IMR-90 (cell line): ENCODE results near the gene PARD3. TPM values are rescaled to one million over a fixed set of nuclear protein-coding genes. Genes with fewer than 3 reads are reported as not detected.

ENCODE experiments used
- ATAC-seq: fragments of 200-7000 bp; cut with Tn5 transposase; 2 replicates; pipeline ENCODE4 v1.9.1; 2020; ENCODE audit warnings: low read depth, mild to moderate bottlenecking, moderate library complexity
- BruUV-seq: library from RNA; stranded (reverse); fragments of 400-500 nt; replicated peaks from 2 replicates; lab custom pipeline; 2021; lab: Mats Ljungman, UMichigan
- CTCF ChIA-PET: fragments of 300-600 bp; formaldehyde crosslinking; extraction: SDS; loops from one replicate; lab custom pipeline; 2021; ENCODE audit warnings: antibody characterized with exemption; lab: Yijun Ruan, JAX
- POLR2A ChIA-PET: fragments of 300-600 bp; sonication (Branson Sonifier 250); formaldehyde crosslinking; loops from one replicate; lab custom pipeline; 2022; ENCODE audit warnings: antibody characterized with exemption; ENCODE audit not compliant: unreplicated experiment; lab: Charles Lee
- DNase-seq: peaks from one replicate; pipeline ENCODE4 v3.0.0; 2013
- H2AFZ ChIP-seq: replicated peaks from 2 replicates; pipeline ENCODE3; 2013; ENCODE audit warnings: low read length, mild to moderate bottlenecking; ENCODE audit not compliant: poor library complexity
- H2AK5ac ChIP-seq: 2 replicates; pipeline ENCODE4 v1.6.1; 2013; ENCODE audit warnings: low read depth, low read length, inconsistent platforms
- H2AK9ac ChIP-seq: replicated peaks from 2 replicates; pipeline ENCODE3; 2013; ENCODE audit warnings: mild to moderate bottlenecking, low read depth, low read length, moderate library complexity; ENCODE audit not compliant: poor library complexity
- H2BK120ac ChIP-seq: 2 replicates; pipeline ENCODE4 v1.6.1; 2013; ENCODE audit warnings: low read depth, low read length, inconsistent platforms
- H2BK15ac ChIP-seq: 3 replicates; pipeline ENCODE4 v1.6.1; 2013; ENCODE audit warnings: low read depth, low read length, inconsistent platforms
- H2BK20ac ChIP-seq: 2 replicates; pipeline ENCODE4 v1.6.1; 2013; ENCODE audit warnings: low read depth, mild to moderate bottlenecking, inconsistent platforms, low read length, moderate library complexity
- H2BK5ac ChIP-seq: 2 replicates; pipeline ENCODE4 v1.6.1; 2013; ENCODE audit warnings: mild to moderate bottlenecking, low read depth, low read length, inconsistent platforms; ENCODE audit not compliant: poor library complexity, severe bottlenecking
- H3K14ac ChIP-seq: replicated peaks from 2 replicates; pipeline ENCODE4 v1.6.1; 2013; ENCODE audit warnings: low read depth, low read length, inconsistent platforms
- H3K18ac ChIP-seq: 2 replicates; pipeline ENCODE4 v1.6.1; 2013; ENCODE audit warnings: low read depth, low read length, control low read depth
- H3K23ac ChIP-seq: 2 replicates; pipeline ENCODE4 v1.6.1; 2013; ENCODE audit warnings: low read depth, low read length, inconsistent platforms
- H3K27ac ChIP-seq: 2 replicates; pipeline ENCODE4 v1.5.1; 2013; ENCODE audit warnings: mild to moderate bottlenecking, control low read depth, low read length; ENCODE audit not compliant: insufficient read depth
- H3K27me3 ChIP-seq: 2 replicates; pipeline ENCODE4 v1.6.1; 2013; ENCODE audit warnings: low read length; ENCODE audit not compliant: control insufficient read depth, insufficient read depth
- H3K36me3 ChIP-seq: 2 replicates; pipeline ENCODE4 v1.6.1; 2013; ENCODE audit warnings: low read length, mixed read lengths; ENCODE audit not compliant: control insufficient read depth, insufficient read depth
- H3K4ac ChIP-seq: 2 replicates; pipeline ENCODE4 v1.6.1; 2013; ENCODE audit warnings: low read depth, low read length, inconsistent platforms
- H3K4me1 ChIP-seq: 2 replicates; pipeline ENCODE4 v1.6.1; 2013; ENCODE audit warnings: low read length, mixed read lengths; ENCODE audit not compliant: control insufficient read depth, insufficient read depth
- H3K4me2 ChIP-seq: 2 replicates; pipeline ENCODE4 v1.6.1; 2013; ENCODE audit warnings: low read depth, mild to moderate bottlenecking, control low read depth, low read length, moderate library complexity
- H3K4me3 ChIP-seq: 2 replicates; pipeline ENCODE4 v1.5.1; 2013; ENCODE audit warnings: low read depth, mild to moderate bottlenecking, control low read depth, low read length, moderate library complexity; ENCODE audit not compliant: insufficient read depth
- H3K56ac ChIP-seq: 2 replicates; pipeline ENCODE4 v1.6.1; 2013; ENCODE audit warnings: low read length, inconsistent platforms; ENCODE audit not compliant: insufficient read depth; ENCODE audit errors: extremely low read depth
- H3K79me1 ChIP-seq, 2 experiments: 2 replicates each; pipeline ENCODE4 v1.6.1; 2013; ENCODE audit warnings: low read length in 2 of 2, inconsistent platforms in 1 of 2, low read depth in 1 of 2
- H3K9ac ChIP-seq: 2 replicates; pipeline ENCODE4 v1.6.1; 2013; ENCODE audit warnings: low read depth, low read length, control low read depth
- H3K9me1 ChIP-seq: 2 replicates; pipeline ENCODE4 v1.6.1; 2013; ENCODE audit warnings: low read length, inconsistent platforms; ENCODE audit not compliant: insufficient read depth
- H3K9me3 ChIP-seq: 2 replicates; pipeline ENCODE4 v1.6.1; 2013; ENCODE audit warnings: low read length; ENCODE audit not compliant: control insufficient read depth, insufficient read depth
- H4K20me1 ChIP-seq: 2 replicates; pipeline ENCODE4 v1.6.1; 2013; ENCODE audit warnings: low read length, inconsistent platforms; ENCODE audit not compliant: insufficient read depth
- H4K5ac ChIP-seq: 2 replicates; pipeline ENCODE4 v1.6.1; 2013; ENCODE audit warnings: mild to moderate bottlenecking, low read depth, low read length, control low read depth
- H4K8ac ChIP-seq, 2 experiments: 2 replicates each; pipeline ENCODE4 v1.6.1; 2013; ENCODE audit warnings: low read depth in 2 of 2, low read length in 2 of 2, control low read depth in 1 of 2, inconsistent platforms in 1 of 2
- H4K91ac ChIP-seq: 2 replicates; pipeline ENCODE4 v1.6.1; 2013; ENCODE audit warnings: low read depth, low read length, inconsistent platforms; ENCODE audit not compliant: insufficient read depth
- CHD1 ChIP-seq: IDR thresholded peaks from 2 replicates; pipeline ENCODE4 v1.6.1; 2012; ENCODE audit warnings: low read depth, low read length, improper control_type of control experiment
- CTCF ChIP-seq: conservative IDR thresholded peaks from 2 replicates; pipeline ENCODE4 v1.5.1; 2012; ENCODE audit warnings: mild to moderate bottlenecking, low read depth, low read length, improper control_type of control experiment
- ELK1 ChIP-seq: fragments of 150-350 bp; IDR thresholded peaks from 2 replicates; pipeline ENCODE4 v1.6.1; 2016; ENCODE audit warnings: low read depth, mild to moderate bottlenecking, low read length, moderate library complexity, borderline replicate concordance
- FOS ChIP-seq: fragments of 150-350 bp; IDR thresholded peaks from 2 replicates; pipeline ENCODE4 v1.6.1; 2016; ENCODE audit warnings: low read depth, low read length
- MXI1 ChIP-seq: IDR thresholded peaks from 2 replicates; pipeline ENCODE4 v1.6.1; 2012; ENCODE audit warnings: low read depth, mild to moderate bottlenecking, low read length, moderate library complexity, borderline replicate concordance
- POLR2A ChIP-seq: IDR thresholded peaks from 2 replicates; pipeline ENCODE4 v1.6.1; 2012; ENCODE audit warnings: mild to moderate bottlenecking, low read depth, low read length
- RAD21 ChIP-seq: IDR thresholded peaks from 2 replicates; pipeline ENCODE4 v1.6.1; 2012; ENCODE audit warnings: low read length, improper control_type of control experiment
- RCOR1 ChIP-seq: IDR thresholded peaks from 2 replicates; pipeline ENCODE4 v1.6.1; 2012; ENCODE audit warnings: mild to moderate bottlenecking, low read length, improper control_type of control experiment; ENCODE audit not compliant: insufficient replicate concordance
- SMC3 ChIP-seq: fragments of 150-350 bp; IDR thresholded peaks from 2 replicates; pipeline ENCODE4 v1.6.1; 2016; ENCODE audit warnings: low read depth, mild to moderate bottlenecking, antibody characterized with exemption, low read length, moderate library complexity
- USF2 ChIP-seq: fragments of 150-350 bp; IDR thresholded peaks from 2 replicates; pipeline ENCODE4 v1.6.1; 2017; ENCODE audit warnings: mild to moderate bottlenecking, antibody characterized with exemption, low read length, low read depth
- WGBS, 2 experiments: methylation state at CpG; one replicate each; pipeline versions ENCODE4 v1.1.5 to v1.1.7; 2013; ENCODE audit warnings: missing lambda C conversion rate in 2 of 2; ENCODE audit not compliant: insufficient read length in 1 of 2; ENCODE audit errors: extremely low coverage in 2 of 2; 5-methylcytosine and 5-hydroxymethylcytosine counted together
- dilution Hi-C: fragments of 300-500 bp; cut with HindIII; formaldehyde crosslinking; loops from one replicate; pipeline ENCODE4 v1.14.3; 2018; ENCODE audit warnings: low sequenced_read_pairs; ENCODE audit not compliant: unreplicated experiment
- in situ Hi-C: fragments of 300-500 bp; cut with MboI; formaldehyde crosslinking; loops from 3 replicates; pipeline ENCODE4 v1.14.3; 2019; ENCODE audit warnings: low sequenced_read_pairs, inconsistent platforms, mixed read lengths
- intact Hi-C: fragments of 100-400 bp; cut with micrococcal nuclease; formaldehyde crosslinking; loops from 2 replicates; pipeline ENCODE4 v1.10.0; 2022
- polyA plus RNA-seq, 3 experiments: library from polyadenylated mRNA; depleted of rRNA; stranded (reverse); fragments of >200 nt; gene quantifications; 2 replicates each; pipeline ENCODE4 v1.2.3, GENCODE V29; 2012; ENCODE audit warnings: low replicate concordance in 1 of 3
- total RNA-seq: library from RNA; depleted of rRNA; stranded (reverse); fragments of >200 nt; gene quantifications from 2 replicates; pipeline ENCODE4 v1.2.3, GENCODE V29; 2012

PARD3 gene
- total and polyA plus RNA-seq, 2 of the 4 experiments (the other 2 are of a cell fraction): 14.6 to 37.5 TPM

- no peak for TF ChIP-seq USF2
Observed at GRCh38 chr10:34638406-34639054, 176.6 kb downstream of the PARD3 start (continued).

- Histone ChIP-seq H2AK9ac (peak overlapping the region; percentile 29), H3K9ac (no peak overlapping the region), H2BK5ac (no peak overlapping the region), H3K23ac (no peak overlapping the region), H3K9me1 (no peaks in the 10 kb centered on the region; the same call in 1 of the 2 replicates), H3K14ac (no peak overlapping the region), H3K27me3 (no peaks in the 10 kb centered on the region), H3K18ac (no peak overlapping the region), H3K36me3 (no peaks in the 10 kb centered on the region), H2BK120ac (no peak overlapping the region), H3K4me2 (no peak overlapping the region), H4K5ac (no peak overlapping the region), H4K91ac (no peak overlapping the region), H3K4me1 (no peaks in the 10 kb centered on the region), H2AK5ac (no peak overlapping the region), H4K8ac (no peak overlapping the region), H3K4ac (no peak overlapping the region), H4K20me1 (peaks cover 8% of the 10 kb centered on the region), H3K9me3 (no peaks in the 10 kb centered on the region), H3K4me3 (no peak overlapping the region), H3K56ac (no peak overlapping the region), H3K27ac (no peak overlapping the region), H3K79me1 (peaks cover 14 to 38% of the 10 kb centered on the region in 2 experiments), H2AFZ (peak overlapping the region; percentile 9), H2BK20ac (no peak overlapping the region), H2BK15ac (no peak overlapping the region)
- intact Hi-C loops: loop anchor here (1.0 to 10.0 kb wide), 4 partner anchors 115 to 733 kb away; no protein-coding TSS in a partner anchor
- no CpG with 5 or more reads among the region's 9 CpGs for WGBS, 2 experiments
- dilution Hi-C loops: no loop called here
- no peak for TF ChIP-seq RCOR1
- peak; percentile 88 for TF ChIP-seq SMC3
- no peak for TF ChIP-seq FOS
- no peak for TF ChIP-seq POLR2A
- no peak for TF ChIP-seq ELK1
- TF ChIP-seq CHD1: no peak
- peak; percentile 86 for TF ChIP-seq CTCF
- peak; percentile 87 for TF ChIP-seq RAD21
- TF ChIP-seq MXI1: no peak
- no TSS peak for BruUV-seq
- CTCF ChIA-PET: interaction anchor here (0.7 to 2.1 kb wide), 7 partner anchors 10 to 318 kb away, joined by 3 to 8 read pairs (median 4); no protein-coding TSS in a partner anchor
- POLR2A ChIA-PET: no interaction called here
- DNase-seq (peak; percentile 23), ATAC-seq (peak; percentile 79)
- in situ Hi-C loops: loop anchor here (25.0 kb wide), 1 partner anchor 850 kb away; no protein-coding TSS in a partner anchor
Observed at GRCh38 chr10:34637418-34637911, 177.6 kb downstream of the PARD3 start.
